Measurements from ENCODE around the gene HAP1. TPM values are rescaled to one million over a fixed set of nuclear protein-coding genes. Genes with fewer than 3 reads are reported as not detected.

Gene HAP1
- total RNA-seq (1 to 10 TPM in 3 of 4 donors, under 1 TPM in 1; 0.71 to 4.3 (median 2.5) TPM), polyA plus RNA-seq (under 1 TPM; under 0.01 to 0.47 (median 0.23) TPM)

DNA sequence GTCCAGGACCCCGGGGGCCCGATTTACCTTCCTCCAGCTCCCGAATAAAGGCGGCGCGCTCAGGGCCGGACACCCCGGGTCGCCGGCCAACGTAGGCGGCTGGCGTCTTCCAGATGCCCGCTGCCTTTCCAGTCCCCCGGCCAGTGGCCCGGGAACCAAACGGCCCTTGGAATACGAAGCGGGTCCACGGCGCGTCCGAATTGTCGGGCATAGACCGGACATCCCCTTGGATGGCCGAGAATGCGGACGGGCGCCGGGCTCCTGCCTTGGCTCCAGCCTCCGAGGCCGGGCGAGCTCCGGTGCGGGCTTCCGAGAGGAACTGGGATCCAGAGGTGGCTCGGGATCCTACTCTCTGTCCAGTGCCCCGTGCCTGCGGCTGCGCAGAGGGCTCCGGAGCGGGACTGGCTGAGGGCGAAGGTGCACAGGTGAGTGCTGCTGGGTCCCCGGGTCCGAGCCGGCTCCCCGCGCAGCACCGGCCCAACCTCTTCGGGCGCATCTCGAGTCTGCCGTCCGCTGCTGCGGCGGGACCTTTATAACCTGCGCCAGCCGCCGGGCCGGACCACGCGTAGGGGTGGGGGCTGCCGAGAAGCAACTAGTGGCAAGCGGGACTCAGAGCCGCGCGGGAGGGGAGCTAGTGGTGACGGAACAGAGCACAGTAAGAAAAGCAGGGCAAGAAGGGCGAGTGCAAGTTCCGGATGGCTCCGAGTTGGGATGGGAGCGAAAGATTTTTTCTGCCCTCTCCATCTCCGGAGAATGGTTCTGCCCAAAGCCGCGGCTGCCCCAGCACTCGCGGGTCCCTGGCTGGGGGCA, at the start of gene HAP1:
Gene HAP1 (minus strand): TSS at position 505 of the 810 bp plus-strand sequence. CDS start 9 bp downstream, at position 496.
- no peak for DNase-seq
- Histone ChIP-seq H3K9me3 (no peaks in the 10 kb centered on the region), H3K4me3 (peak within 1 kb of the TSS; percentile 26 to 50 (median 40)), H3K4me1 (peaks cover 0 to 23% (median 18%) of the 10 kb centered on the region in 4 donors), H3K27me3 (peaks cover 22 to 60% (median 51%) of the 10 kb centered on the region in 3 donors), H3K27ac (no peak within 1 kb of the TSS), H3K36me3 (no peaks in the 10 kb centered on the region)
- TF ChIP-seq POLR2AphosphoS5 (IDR thresholded peaks at IDR 0.05), result peak in 3 of 4 donors; percentile 20 to 67 (median 55)
- TF ChIP-seq POLR2A (IDR thresholded peaks at IDR 0.05), result no peak
- WGBS, 2 donors, result 1% methylated on average over 77 of the region's 77 CpGs
- intact Hi-C loops (cut with DNase I), result loop anchor here (10.0 kb wide), 1 partner anchor 230 kb away; the partner anchor contains the start of gene CNP

DNA sequence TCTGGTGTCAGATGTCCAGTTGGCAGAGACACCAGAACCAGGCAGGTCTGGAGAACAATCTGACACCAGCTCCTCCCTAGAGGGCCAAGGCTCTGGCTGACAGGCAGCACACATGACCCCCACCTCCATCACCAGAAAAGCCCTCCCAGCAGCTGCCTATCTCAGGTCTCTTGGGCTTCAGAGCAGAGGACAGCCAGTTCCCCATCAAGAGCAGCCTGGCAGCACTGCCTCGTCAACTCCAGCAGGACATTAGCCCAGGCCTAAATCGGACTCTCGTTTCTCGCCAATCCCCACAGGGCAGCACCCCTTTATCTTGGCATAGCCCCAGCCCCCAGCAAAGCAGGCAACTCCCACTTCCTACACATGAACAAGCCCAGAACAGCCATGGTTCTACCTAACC, 47.7 kb upstream of the HAP1 start:
- Histone ChIP-seq H3K4me3 (no peak overlapping the region), H3K27ac (peak overlapping the region; percentile 23 to 51 (median 44)), H3K27me3 (peaks cover 15 to 37% (median 18%) of the 10 kb centered on the region in 3 donors), H3K4me1 (peaks cover 0 to 50% (median 31%) of the 10 kb centered on the region in 4 donors), H3K36me3 (no peaks in the 10 kb centered on the region), H3K9me3 (no peaks in the 10 kb centered on the region)
- TF ChIP-seq, protein P1, sequence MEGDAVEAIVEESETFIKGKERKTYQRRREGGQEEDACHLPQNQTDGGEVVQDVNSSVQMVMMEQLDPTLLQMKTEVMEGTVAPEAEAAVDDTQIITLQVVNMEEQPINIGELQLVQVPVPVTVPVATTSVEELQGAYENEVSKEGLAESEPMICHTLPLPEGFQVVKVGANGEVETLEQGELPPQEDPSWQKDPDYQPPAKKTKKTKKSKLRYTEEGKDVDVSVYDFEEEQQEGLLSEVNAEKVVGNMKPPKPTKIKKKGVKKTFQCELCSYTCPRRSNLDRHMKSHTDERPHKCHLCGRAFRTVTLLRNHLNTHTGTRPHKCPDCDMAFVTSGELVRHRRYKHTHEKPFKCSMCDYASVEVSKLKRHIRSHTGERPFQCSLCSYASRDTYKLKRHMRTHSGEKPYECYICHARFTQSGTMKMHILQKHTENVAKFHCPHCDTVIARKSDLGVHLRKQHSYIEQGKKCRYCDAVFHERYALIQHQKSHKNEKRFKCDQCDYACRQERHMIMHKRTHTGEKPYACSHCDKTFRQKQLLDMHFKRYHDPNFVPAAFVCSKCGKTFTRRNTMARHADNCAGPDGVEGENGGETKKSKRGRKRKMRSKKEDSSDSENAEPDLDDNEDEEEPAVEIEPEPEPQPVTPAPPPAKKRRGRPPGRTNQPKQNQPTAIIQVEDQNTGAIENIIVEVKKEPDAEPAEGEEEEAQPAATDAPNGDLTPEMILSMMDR (IDR thresholded peaks at IDR 0.05), result no peak
- TF ChIP-seq POLR2AphosphoS5 (IDR thresholded peaks at IDR 0.05), result peak in 1 of 4 donors; percentile 19
- WGBS, 2 donors, result 63 to 67% methylated on average over 4 of the region's 4 CpGs
- peak; percentile 70 for DNase-seq
- intact Hi-C loops (cut with DNase I), result no loop called here

GRCh38 chr17:41781404-41782110, 47.1 kb upstream of the HAP1 start:
- TF ChIP-seq POLR2AphosphoS5 (IDR thresholded peaks at IDR 0.05) (no peak), EP300 (IDR thresholded peaks at IDR 0.05) (no peak), POLR2A (IDR thresholded peaks at IDR 0.05) (no peak)
- TF ChIP-seq, protein P1 (IDR thresholded peaks at IDR 0.05), result no peak
- Histone ChIP-seq H3K4me3 (no peak overlapping the region), H3K27me3 (peaks cover 13 to 35% (median 18%) of the 10 kb centered on the region in 3 donors), H3K9me3 (no peaks in the 10 kb centered on the region), H3K4me1 (peaks cover 0 to 53% (median 35%) of the 10 kb centered on the region in 4 donors), H3K36me3 (no peaks in the 10 kb centered on the region), H3K27ac (peak overlapping the region; percentile 23 to 51 (median 44))
- intact Hi-C loops (cut with DNase I), result no loop called here
- WGBS, 2 donors, result 77 to 82% methylated on average over 13 of the region's 13 CpGs
- DNase-seq, result peak; percentile 65

DNA sequence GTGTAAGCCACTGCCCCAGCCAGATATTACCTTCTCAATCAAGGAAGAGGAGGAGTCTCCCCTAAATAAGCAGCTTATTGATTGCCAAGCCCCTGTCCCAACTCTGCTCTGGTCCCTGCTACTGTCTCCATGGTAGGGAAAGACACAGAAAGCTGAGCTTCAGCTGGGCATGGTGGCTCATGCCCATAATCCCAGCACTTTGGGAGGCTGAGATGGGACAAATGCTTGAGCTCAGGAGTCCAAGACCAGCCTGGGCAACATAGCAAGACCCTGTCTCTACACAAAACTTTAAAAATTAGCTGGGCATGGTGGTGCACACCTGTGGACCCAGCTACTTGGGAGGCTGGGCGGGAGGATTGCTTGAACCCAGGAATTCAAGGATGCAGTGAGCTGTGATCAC, 45.5 kb upstream of the HAP1 start:
- TF ChIP-seq EP300 (IDR thresholded peaks at IDR 0.05) (no peak), POLR2A (IDR thresholded peaks at IDR 0.05) (no peak), POLR2AphosphoS5 (IDR thresholded peaks at IDR 0.05) (no peak)
- TF ChIP-seq, protein P1 (IDR thresholded peaks at IDR 0.05), result no peak
- DNase-seq, result no peak
- no peak overlapping the region for H3K4me3 ChIP-seq
- peaks cover 0 to 19% (median 2%) of the 10 kb centered on the region in 3 donors for H3K27me3 ChIP-seq
- no peak overlapping the region for H3K27ac ChIP-seq
- H3K4me1 ChIP-seq, result peaks cover 0 to 49% (median 39%) of the 10 kb centered on the region in 4 donors
- H3K36me3 ChIP-seq, result no peaks in the 10 kb centered on the region
- no peaks in the 10 kb centered on the region for H3K9me3 ChIP-seq
- intact Hi-C loops (cut with DNase I), result no loop called here
- WGBS, 2 donors, result 91 to 98% methylated on average over 1 of the region's 1 CpG

Measured in sigmoid colon (tissue), 7 donors.